Liver (tissue), 9 donors: ENCODE results near the gene NGB. TPM values are rescaled to one million over a fixed set of nuclear protein-coding genes. Genes with fewer than 3 reads are reported as not detected.

ENCODE experiments used
- DNase-seq: peaks from one replicate; pipeline ENCODE4 v3.0.0-alpha.2; 2017; ENCODE audit warnings: low spot score
- H3K27ac ChIP-seq, 2 donors: one replicate each; pipeline ENCODE4 v1.7.0; 2013; ENCODE audit warnings: inconsistent platforms in 2 of 2, low read length in 2 of 2, control low read depth in 1 of 2, low read depth in 1 of 2, mild to moderate bottlenecking in 1 of 2
- H3K27me3 ChIP-seq, 4 donors: one replicate each; pipeline versions ENCODE4 v1.6.1 to v1.7.0; 2013; ENCODE audit warnings: low read length in 3 of 4, inconsistent platforms in 1 of 4, mild to moderate bottlenecking in 1 of 4, moderate library complexity in 1 of 4; ENCODE audit not compliant: control insufficient read depth in 4 of 4, insufficient read depth in 4 of 4
- H3K36me3 ChIP-seq, 4 donors: one replicate each; pipeline versions ENCODE4 v1.6.1 to v1.7.0; 2013; ENCODE audit warnings: low read length in 3 of 4, mild to moderate bottlenecking in 3 of 4, low read depth in 1 of 4, moderate library complexity in 1 of 4; ENCODE audit not compliant: control insufficient read depth in 4 of 4, insufficient read depth in 3 of 4
- H3K4me1 ChIP-seq, 4 donors: one replicate each; pipeline versions ENCODE4 v1.6.1 to v1.7.0; 2013; ENCODE audit warnings: low read length in 3 of 4, mild to moderate bottlenecking in 3 of 4, moderate library complexity in 1 of 4; ENCODE audit not compliant: control insufficient read depth in 4 of 4, insufficient read depth in 4 of 4
- H3K4me3 ChIP-seq, 3 donors: one replicate each; pipeline versions ENCODE4 v1.6.1 to v1.7.0; 2013; ENCODE audit warnings: low read length in 3 of 3, control low read depth in 1 of 3, low read depth in 1 of 3, mild to moderate bottlenecking in 1 of 3
- H3K9ac ChIP-seq, 2 donors: one replicate each; pipeline ENCODE4 v1.7.0; 2013; ENCODE audit warnings: low read length in 2 of 2, mild to moderate bottlenecking in 2 of 2, moderate library complexity in 2 of 2, control low read depth in 1 of 2, low read depth in 1 of 2
- H3K9me3 ChIP-seq, 4 donors: one replicate each; pipeline versions ENCODE4 v1.6.1 to v1.7.0; 2013; ENCODE audit warnings: low read length in 3 of 4; ENCODE audit not compliant: control insufficient read depth in 4 of 4
- FOXA1 ChIP-seq: IDR thresholded peaks from 2 replicates; pipeline ENCODE4 v1.6.1; 2016; ENCODE audit warnings: antibody characterized with exemption
- GABPA ChIP-seq, 2 donors: IDR thresholded peaks in 1 of 2; conservative IDR thresholded peaks in 1 of 2; 2 replicates each; pipeline ENCODE4 v1.6.1; 2016; ENCODE audit warnings: antibody characterized with exemption in 2 of 2, mild to moderate bottlenecking in 1 of 2, moderate library complexity in 1 of 2
- HNF4A ChIP-seq, 2 donors: conservative IDR thresholded peaks; 2 replicates each; pipeline ENCODE4 v1.6.1; 2016; ENCODE audit warnings: antibody characterized with exemption in 2 of 2, mild to moderate bottlenecking in 2 of 2
- HNF4G ChIP-seq: IDR thresholded peaks from 2 replicates; pipeline ENCODE4 v1.6.1; 2016; ENCODE audit warnings: antibody characterized with exemption
- JUND ChIP-seq, 2 donors: IDR thresholded peaks; 2 replicates each; pipeline ENCODE4 v1.6.1; 2016; ENCODE audit warnings: antibody characterized with exemption in 2 of 2
- NR2F2 ChIP-seq: IDR thresholded peaks from 2 replicates; pipeline ENCODE4 v1.6.1; 2016; ENCODE audit warnings: antibody characterized with exemption
- RAD21 ChIP-seq, 2 donors: IDR thresholded peaks; 2 replicates each; pipeline ENCODE4 v1.6.1; 2016; ENCODE audit warnings: antibody characterized with exemption in 2 of 2, mild to moderate bottlenecking in 2 of 2
- REST ChIP-seq: IDR thresholded peaks from 2 replicates; pipeline ENCODE4 v1.6.1; 2016; ENCODE audit warnings: antibody characterized with exemption, mild to moderate bottlenecking
- RXRA ChIP-seq, 2 donors: IDR thresholded peaks; 2 replicates each; pipeline ENCODE4 v1.6.1; 2017 to 2018; ENCODE audit warnings: antibody characterized with exemption in 2 of 2, mild to moderate bottlenecking in 1 of 2
- WGBS: extraction: QIAGEN DNeasy Blood & Tissue Kit; methylation state at CpG from one replicate; pipeline ENCODE4 v1.1.7; 2013; 5-methylcytosine and 5-hydroxymethylcytosine counted together
- polyA plus RNA-seq, 2 donors: library from polyadenylated mRNA; stranded (reverse) in 1 of 2; unstranded in 1 of 2; fragments of 200-250 nt in 1 of 2; fragments of >200 nt in 1 of 2; fragmentation: Nextera tagmentation in 1 of 2; extraction: Ambion mirVana in 1 of 2; gene quantifications; one replicate each; pipeline versions ENCODE4 v1.2.1 to v1.2.3, GENCODE V29; 2013 to 2015
- total RNA-seq, 2 donors: library from RNA; depleted of rRNA; stranded (reverse); fragments of >200 nt; gene quantifications; one replicate each; pipeline ENCODE4 v1.2.3, GENCODE V29; 2014
- TF ChIP-seq, protein P1 (sequence below): fragments of 150-350 bp; IDR thresholded peaks from 2 replicates; pipeline ENCODE4 v1.5.1; 2017; ENCODE audit warnings: improper control_type of control experiment, low read depth, low read length; ENCODE audit not compliant: missing input control
- donor health status: healthy.
- donor health status: healthy.
- donor health status: healthy.
- donor health status: healthy.
- donor health status: healthy.

The NGB gene
- total and polyA plus RNA-seq, 4 donors = not detected

- H3K27me3 ChIP-seq = peaks cover 0 to 4% (median 0%) of the 10 kb centered on the region in 4 donors
- no peaks in the 10 kb centered on the region for H3K36me3 ChIP-seq
- no peak for DNase-seq
- no peaks in the 10 kb centered on the region for H3K4me1 ChIP-seq
- H3K4me3 ChIP-seq = no peak overlapping the region
- WGBS = 87% methylated on average over 6 of the region's 6 CpGs
- H3K9ac ChIP-seq = no peak overlapping the region
- no peaks in the 10 kb centered on the region for H3K9me3 ChIP-seq
- TF ChIP-seq, protein P1, sequence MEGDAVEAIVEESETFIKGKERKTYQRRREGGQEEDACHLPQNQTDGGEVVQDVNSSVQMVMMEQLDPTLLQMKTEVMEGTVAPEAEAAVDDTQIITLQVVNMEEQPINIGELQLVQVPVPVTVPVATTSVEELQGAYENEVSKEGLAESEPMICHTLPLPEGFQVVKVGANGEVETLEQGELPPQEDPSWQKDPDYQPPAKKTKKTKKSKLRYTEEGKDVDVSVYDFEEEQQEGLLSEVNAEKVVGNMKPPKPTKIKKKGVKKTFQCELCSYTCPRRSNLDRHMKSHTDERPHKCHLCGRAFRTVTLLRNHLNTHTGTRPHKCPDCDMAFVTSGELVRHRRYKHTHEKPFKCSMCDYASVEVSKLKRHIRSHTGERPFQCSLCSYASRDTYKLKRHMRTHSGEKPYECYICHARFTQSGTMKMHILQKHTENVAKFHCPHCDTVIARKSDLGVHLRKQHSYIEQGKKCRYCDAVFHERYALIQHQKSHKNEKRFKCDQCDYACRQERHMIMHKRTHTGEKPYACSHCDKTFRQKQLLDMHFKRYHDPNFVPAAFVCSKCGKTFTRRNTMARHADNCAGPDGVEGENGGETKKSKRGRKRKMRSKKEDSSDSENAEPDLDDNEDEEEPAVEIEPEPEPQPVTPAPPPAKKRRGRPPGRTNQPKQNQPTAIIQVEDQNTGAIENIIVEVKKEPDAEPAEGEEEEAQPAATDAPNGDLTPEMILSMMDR = no peak
- TF ChIP-seq HNF4G = no peak
- no peak for TF ChIP-seq REST
- TF ChIP-seq RXRA (IDR thresholded peaks at IDR 0.05) = no peak
- TF ChIP-seq NR2F2 = no peak
- TF ChIP-seq HNF4A (conservative IDR thresholded peaks at IDR 0.05) = no peak
- TF ChIP-seq GABPA (IDR thresholded peaks at IDR 0.05 in 1 of 2, conservative IDR thresholded peaks at IDR 0.05 in 1 of 2) = no peak
- no peak for TF ChIP-seq FOXA1
- H3K27ac ChIP-seq = no peak overlapping the region
Observed at GRCh38 chr14:77250927-77251326, 20.1 kb downstream of the NGB start.

GRCh38 chr14:77249286-77249685, 21.7 kb downstream of the NGB start:
- Histone ChIP-seq H3K27ac (no peak overlapping the region), H3K9me3 (no peaks in the 10 kb centered on the region), H3K4me3 (no peak overlapping the region), H3K9ac (no peak overlapping the region), H3K27me3 (peaks cover 0 to 4% (median 0%) of the 10 kb centered on the region in 4 donors), H3K36me3 (no peaks in the 10 kb centered on the region), H3K4me1 (no peaks in the 10 kb centered on the region)
- no peak for TF ChIP-seq JUND (IDR thresholded peaks at IDR 0.05)
- DNase-seq = no peak
- 91% methylated on average over 7 of the region's 7 CpGs for WGBS

- no peak for TF ChIP-seq FOXA1
- TF ChIP-seq HNF4G = no peak
- no peak for TF ChIP-seq RAD21 (IDR thresholded peaks at IDR 0.05)
- no peak for TF ChIP-seq RXRA (IDR thresholded peaks at IDR 0.05)
- TF ChIP-seq, protein P1 = no peak
- Histone ChIP-seq H3K4me1 (no peaks in the 10 kb centered on the region), H3K4me3 (no peak overlapping the region), H3K9ac (no peak overlapping the region), H3K27ac (no peak overlapping the region), H3K36me3 (no peaks in the 10 kb centered on the region), H3K9me3 (no peaks in the 10 kb centered on the region), H3K27me3 (peaks cover 0 to 4% (median 0%) of the 10 kb centered on the region in 4 donors)
- DNase-seq = no peak
- WGBS = 94% methylated on average over 7 of the region's 7 CpGs
Observed at GRCh38 chr14:77248666-77249065, 22.3 kb downstream of the NGB start.
